HG02970 (cell line): ENCODE results near the gene HLF.
"Not testable (repeated sequence)": the region's sequence is repeated elsewhere in the genome, so short reads cannot be mapped to it uniquely, and the experiment has no call there.

Experiments used
- ATAC-seq: cut with Tn5 transposase; IDR thresholded peaks from one replicate; pipeline ENCODE4 v1.9.1; 2021; ENCODE audit warnings: mild to moderate bottlenecking, moderate library complexity, moderate number of reproducible peaks; ENCODE audit not compliant: unreplicated experiment, low FRiP score

Gene HLF

GRCh38 chr17:55323518-55324295 lies 58.9 kb downstream of the HLF start:
- ATAC-seq: no peak

GRCh38 chr17:55324296-55324978 lies 59.7 kb downstream of the HLF start:
- no peak for ATAC-seq

GRCh38 chr17:55325406-55325805 lies 60.6 kb downstream of the HLF start:
- no peak for ATAC-seq

GRCh38 chr17:55326030-55326429 lies 61.3 kb downstream of the HLF start:
- ATAC-seq: no peak

GRCh38 chr17:55327225-55328088 lies 62.7 kb downstream of the HLF start:
- no peak for ATAC-seq

GRCh38 chr17:55328514-55328913 lies 63.8 kb downstream of the HLF start:
- not testable (repeated sequence) for ATAC-seq

- ATAC-seq: no peak
These were observed 65.7 kb downstream of the HLF start for GRCh38 chr17:55330344-55330933.

GRCh38 chr17:55332296-55333041 lies 67.7 kb downstream of the HLF start:
- no peak for ATAC-seq

GRCh38 chr17:55334285-55334684 lies 69.5 kb downstream of the HLF start:
- ATAC-seq: no peak

GRCh38 chr17:55334881-55335540 lies 70.3 kb downstream of the HLF start:
- ATAC-seq: no peak

- no peak for ATAC-seq
These were observed 70.9 kb downstream of the HLF start for GRCh38 chr17:55335625-55336024.

GRCh38 chr17:55336426-55336825 lies 71.7 kb downstream of the HLF start:
- ATAC-seq: no peak

- ATAC-seq: no peak
These were observed 75.4 kb downstream of the HLF start for GRCh38 chr17:55340176-55340575.

GRCh38 chr17:55340686-55341085 lies 75.9 kb downstream of the HLF start:
- ATAC-seq: no peak

GRCh38 chr17:55341432-55341831 lies 76.7 kb downstream of the HLF start:
- no peak for ATAC-seq

GRCh38 chr17:55342800-55343585 lies 78.2 kb downstream of the HLF start:
- ATAC-seq: no peak

- ATAC-seq: no peak
These were observed 79.2 kb downstream of the HLF start for GRCh38 chr17:55343900-55344513.

GRCh38 chr17:55344514-55344997 lies 79.8 kb downstream of the HLF start:
- no peak for ATAC-seq
